OCI-LY3 (cell line): ENCODE results near the gene IER5.

Experiments
- CTCF ChIP-seq: fragments of 200-600, 300-600 bp; sonication (generic); IDR thresholded peaks from 2 replicates; pipeline ENCODE4 v1.5.1; 2014; ENCODE audit warnings: antibody characterized with exemption, low read length, low read depth
- EZH2phosphoT487 ChIP-seq: fragments of 200-600 bp; shearing (Covaris generic); IDR thresholded peaks from 2 replicates; pipeline ENCODE4 v1.6.1; 2018; ENCODE audit warnings: antibody characterized with exemption, mixed run types, low read depth

DNA sequence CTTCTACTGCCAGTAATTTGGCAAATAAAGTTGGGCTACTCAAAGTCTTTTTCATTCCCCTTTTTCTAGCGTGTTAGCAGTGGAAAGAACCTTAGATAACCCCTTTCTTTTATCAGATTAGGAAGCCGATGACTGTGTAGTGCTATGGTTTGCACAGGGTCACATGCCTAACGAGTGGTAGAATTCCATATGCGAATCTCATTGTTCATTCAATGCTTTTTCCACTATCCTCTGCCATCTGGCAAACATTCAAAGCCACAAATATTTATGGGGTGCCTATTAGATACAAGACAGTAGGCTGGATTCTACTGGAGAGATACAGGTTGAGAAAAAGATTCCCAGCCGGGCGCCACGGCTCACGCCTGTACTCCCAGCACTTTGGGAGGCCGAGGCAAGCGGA lies 14.9 kb upstream of the IER5 start:
- TF ChIP-seq CTCF (no peak), EZH2phosphoT487 (no peak)
